Stimulated activated CD4-positive, alpha-beta T cell treated with anti-CD3 and anti-CD28 coated beads, Interleukin-15, amount 100 ng/mL, for 48 hours (primary cell): ENCODE data around the gene KRT34.
"Not testable (repeated sequence)": the region's sequence is repeated elsewhere in the genome, so short reads cannot be mapped to it uniquely, and the experiment has no call there.

Experiments used
- DNase-seq, 2 donors: peaks; one replicate each; pipeline ENCODE4 v3.0.0-alpha.2; 2020; ENCODE audit warnings: low read depth in 2 of 2

KRT34 gene

GRCh38 chr17:41381943-41382342 is at the start of gene KRT34:
KRT34 (minus strand) TSS chr17:41382306; CDS start chr17:41382246, 60 bp downstream.
- not testable (repeated sequence) for DNase-seq

- not testable (repeated sequence) for DNase-seq
These were observed 48.3 kb upstream of the KRT34 start for GRCh38 chr17:41430376-41430775.

GRCh38 chr17:41429667-41430066 is 47.6 kb upstream of the KRT34 start:
- no peak for DNase-seq

GRCh38 chr17:41428591-41429291 is 46.6 kb upstream of the KRT34 start:
- DNase-seq: no peak

DNA sequence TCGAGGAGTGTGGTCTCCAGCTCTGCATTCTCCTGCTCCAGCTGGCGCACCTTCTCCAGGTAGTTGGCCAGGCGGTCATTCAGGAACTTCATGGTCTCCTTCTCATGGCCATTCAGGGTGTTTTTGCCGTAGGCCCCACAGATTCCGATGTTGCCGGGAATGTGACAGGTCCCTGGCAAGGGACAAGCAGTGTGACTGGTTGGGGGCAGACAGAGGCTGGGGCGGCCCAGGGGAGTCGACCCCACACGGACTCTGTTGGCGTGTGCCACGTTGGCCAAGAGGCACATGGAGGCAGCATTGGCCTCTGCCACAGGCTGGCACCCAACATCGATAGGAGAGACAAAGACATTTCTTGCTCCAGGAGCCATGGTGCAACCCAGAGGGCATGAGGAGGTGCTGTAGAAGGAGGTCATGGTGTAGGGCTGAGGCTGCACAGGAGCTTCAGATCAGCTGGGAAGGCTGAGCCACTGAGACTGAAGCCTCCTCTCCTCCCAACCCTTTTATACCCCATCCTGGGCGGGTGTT is 42.1 kb upstream of the KRT34 start, which contains the start of gene KRT37:
Gene KRT37, minus strand, starts transcription at position 475 of the 525 bp plus-strand sequence. Its CDS starts 62 bp downstream, at position 413.
- DNase-seq: no peak

DNA sequence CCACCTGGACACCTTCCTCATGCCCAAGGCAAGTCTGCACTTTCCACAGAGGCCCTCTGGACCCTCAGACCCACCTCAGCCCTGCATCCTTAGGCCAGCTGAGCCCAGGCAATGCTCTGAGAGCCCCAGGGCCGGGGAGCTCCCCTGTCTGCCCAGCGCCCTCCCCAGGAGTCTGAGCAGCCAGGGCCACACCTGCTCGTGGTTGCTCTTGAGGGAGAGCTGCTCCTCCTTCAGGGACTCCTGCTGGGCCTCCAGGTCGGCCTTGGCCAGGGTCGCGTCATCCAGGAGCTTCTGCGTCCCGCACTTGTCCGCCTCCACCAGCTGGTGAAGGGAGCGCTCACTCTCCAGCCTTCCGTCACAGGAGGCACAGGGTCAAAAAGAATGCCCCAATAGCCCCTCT is 40.5 kb upstream of the KRT34 start:
- not testable (repeated sequence) for DNase-seq

DNA sequence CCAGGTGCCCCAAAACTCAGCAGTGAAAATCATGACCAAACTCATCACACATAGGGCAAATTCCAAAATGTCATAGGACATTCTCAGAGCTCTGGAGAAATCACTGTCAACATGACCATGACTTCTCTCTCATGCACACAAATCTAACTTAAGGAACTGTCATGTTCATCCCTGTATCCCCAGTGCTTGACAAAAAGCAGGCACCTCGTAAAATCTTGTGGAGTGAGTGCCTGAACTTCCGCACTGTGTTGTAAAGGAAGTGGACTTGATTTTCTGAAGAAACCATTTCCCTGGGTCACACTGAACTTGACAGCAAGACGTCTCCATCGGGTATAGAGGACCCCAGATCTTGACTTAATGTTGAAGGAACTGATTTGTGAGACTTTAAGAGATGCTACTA is 39.5 kb upstream of the KRT34 start:
- DNase-seq: no peak

GRCh38 chr17:41421116-41421515 is 39.0 kb upstream of the KRT34 start:
- no peak for DNase-seq

GRCh38 chr17:41420134-41420533 is 38.0 kb upstream of the KRT34 start:
- no peak for DNase-seq

GRCh38 chr17:41419716-41420115 is 37.6 kb upstream of the KRT34 start:
- no peak for DNase-seq

GRCh38 chr17:41418116-41418860 is 36.2 kb upstream of the KRT34 start:
- DNase-seq: no peak

DNA sequence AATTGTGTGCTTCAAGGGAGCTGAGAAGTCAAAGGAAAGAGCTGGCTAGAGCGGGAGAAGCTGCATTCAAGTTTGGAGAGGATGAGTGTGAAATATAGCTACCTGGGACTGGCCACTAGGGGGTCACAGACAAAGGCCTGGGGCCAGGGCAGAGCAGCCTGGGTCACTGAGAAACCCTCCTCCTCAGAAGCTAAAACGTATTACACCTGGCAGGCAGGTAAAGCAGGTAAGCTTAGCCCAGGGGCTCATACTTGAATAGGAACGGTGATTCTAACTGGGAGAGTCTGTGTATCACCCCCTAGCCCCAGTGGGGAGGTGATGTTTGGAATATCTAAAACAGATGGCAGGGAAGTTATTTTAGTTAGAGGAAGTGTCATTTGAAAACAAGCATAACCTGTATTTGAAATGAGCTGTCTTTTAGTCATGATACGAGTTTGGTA is 35.5 kb upstream of the KRT34 start:
- DNase-seq: no peak

GRCh38 chr17:41417127-41417526 is 35.0 kb upstream of the KRT34 start:
- DNase-seq: no peak

DNA sequence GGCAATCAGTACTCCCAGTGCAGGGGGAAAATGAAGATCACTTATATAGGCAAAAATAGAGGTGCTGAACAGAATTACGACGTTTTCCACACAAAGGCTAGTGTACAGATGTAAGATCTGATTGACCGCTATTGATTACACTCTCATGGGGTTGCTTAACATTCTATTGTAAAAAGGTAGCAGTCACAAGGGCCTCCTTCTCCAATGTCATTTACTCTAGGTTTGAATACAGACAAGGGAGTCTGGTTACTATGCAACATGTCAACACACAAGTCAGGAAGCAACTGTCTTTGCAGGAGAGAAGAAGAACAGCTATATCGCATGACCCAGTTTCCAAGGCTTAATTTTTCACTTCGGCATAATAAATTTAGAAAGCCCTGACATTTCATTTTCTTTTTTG is 34.4 kb upstream of the KRT34 start:
- no peak for DNase-seq

DNA sequence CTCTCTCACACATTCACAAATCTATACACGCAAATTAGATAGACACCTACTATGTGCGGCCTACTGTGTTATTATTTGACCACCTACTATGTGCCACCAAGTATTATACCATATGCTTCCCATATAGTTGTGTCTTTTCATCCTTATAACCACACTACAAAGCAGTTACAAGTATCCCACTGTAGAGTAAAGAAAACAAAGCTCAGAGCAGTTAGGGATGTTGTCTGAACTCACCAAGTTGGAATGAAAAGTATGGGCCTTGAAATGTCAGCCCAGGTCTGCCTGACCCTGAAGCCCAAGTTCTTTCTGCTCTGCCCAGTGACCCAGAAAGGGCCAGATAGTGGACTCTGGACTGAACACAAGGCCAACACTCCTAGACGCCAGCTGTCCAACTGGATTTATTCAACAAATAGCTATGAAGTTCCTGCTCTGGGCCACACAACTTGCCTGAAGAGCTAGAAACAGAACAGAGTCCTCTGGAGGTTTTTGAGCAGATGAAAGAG is 33.8 kb upstream of the KRT34 start:
- no peak for DNase-seq

DNA sequence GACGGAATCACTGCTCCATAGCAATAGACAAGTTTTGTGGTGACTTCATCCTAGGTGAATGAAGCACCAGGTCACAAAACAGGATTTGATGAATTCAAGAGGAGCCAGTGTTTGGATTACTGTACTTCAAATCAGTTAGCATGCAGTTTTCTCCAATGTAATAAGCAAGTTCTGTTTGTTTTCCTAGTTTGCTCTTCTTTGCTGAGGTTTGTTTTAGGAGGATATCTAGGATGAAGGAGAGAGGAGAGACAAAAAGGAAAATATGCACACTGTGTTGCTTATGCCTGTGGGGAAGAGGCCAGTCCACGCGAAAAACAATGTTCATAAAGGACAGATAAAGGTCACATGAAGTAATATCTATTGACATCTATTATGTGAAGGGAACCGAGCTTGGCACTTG is 33.3 kb upstream of the KRT34 start:
- DNase-seq: no peak

DNA sequence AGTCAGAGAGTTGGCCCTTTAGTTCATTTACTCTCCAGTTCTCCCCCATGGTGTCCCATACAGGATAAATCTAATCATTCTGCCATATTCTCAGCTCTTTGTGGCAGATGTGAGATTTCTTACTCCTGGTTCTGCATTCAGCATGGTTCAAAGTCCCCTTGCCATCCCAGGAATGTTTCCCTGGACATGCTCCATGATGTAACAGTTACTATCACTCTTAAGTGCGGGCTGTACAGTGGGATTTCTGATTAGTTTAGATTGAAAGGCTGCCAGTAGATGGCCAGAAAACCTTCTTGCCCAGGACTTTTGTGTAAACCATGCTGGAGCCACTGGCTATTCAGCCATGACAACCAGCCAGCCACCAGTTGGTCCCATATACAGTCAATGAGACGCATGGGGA is 31.9 kb upstream of the KRT34 start:
- DNase-seq: no peak

- DNase-seq: no peak
These were observed 31.3 kb upstream of the KRT34 start for GRCh38 chr17:41413353-41413957.

DNA sequence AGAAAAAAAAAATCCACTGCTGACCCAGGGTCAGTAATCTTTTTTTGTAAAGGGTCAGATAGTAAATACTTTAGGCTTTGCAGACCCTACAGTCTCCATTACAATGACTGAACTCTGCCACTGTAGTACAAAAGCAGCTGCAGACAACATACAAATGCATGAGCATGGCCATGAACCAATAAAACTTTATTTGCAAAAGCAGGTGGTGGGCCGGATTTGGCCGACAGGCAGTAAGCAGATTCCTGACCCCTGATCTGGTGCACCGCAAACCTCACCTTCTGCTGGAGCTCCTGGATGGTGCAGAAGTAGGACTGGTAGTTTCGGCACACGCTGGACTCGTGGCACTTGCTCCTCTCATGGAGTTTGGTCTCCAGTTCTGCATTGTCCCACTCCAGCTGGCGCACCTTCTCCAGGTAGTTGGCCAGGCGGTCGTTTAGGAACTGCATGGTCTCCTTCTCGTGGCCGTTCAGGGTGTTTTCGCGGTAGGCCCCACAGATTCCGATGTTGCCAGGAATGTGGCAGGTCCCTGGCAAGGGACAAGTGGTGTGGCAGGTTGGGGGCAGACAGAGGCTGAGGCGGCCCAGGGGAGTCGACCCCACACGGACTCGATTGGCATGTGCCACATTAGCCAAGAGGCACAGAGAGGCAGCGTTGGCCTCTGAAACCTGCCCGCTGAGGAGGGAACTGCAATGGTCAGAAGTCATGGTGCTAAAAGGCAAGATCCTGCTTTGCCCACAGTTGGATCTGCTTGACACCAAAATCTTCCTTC is 29.1 kb upstream of the KRT34 start:
- DNase-seq: no peak

DNA sequence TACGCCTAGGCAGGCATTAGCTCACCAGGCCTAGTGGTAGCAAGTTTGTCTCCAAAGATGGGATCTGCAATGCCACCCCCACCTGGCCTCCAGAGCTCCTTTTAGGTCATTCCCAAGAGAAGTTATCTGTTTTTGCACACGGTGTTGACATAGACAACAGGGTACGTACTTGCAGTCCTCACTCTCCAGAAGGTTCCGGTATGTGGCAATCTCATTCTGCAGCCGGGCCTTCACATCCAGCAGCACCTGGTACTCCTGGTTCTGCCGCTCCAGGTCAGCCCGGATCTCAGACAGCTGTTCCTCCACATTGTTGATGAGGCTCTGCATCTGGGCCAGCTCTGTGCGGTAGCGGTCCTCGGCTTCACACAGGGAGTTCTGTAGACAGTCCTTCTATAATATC is 25.1 kb upstream of the KRT34 start:
- DNase-seq: no peak

GRCh38 chr17:41406205-41406604 is 24.1 kb upstream of the KRT34 start:
- no peak for DNase-seq
